ENCODE data around the gene PLK5.
A peak's percentile ranks its signal among the peaks of the same experiment; 100 is the strongest.
"Not testable (repeated sequence)": the region's sequence is repeated elsewhere in the genome, so short reads cannot be mapped to it uniquely, and the experiment has no call there.

The PLK5 gene

GRCh38 chr19:1507763-1508506 is 15.9 kb upstream of the PLK5 start:
- peak; percentile 95 for DNase-seq

- no peak for DNase-seq
These were observed 15.4 kb upstream of the PLK5 start for GRCh38 chr19:1508507-1508856.

GRCh38 chr19:1509602-1510441 is 14.1 kb upstream of the PLK5 start:
- DNase-seq, result no peak

- no peak for DNase-seq
These were observed 13.5 kb upstream of the PLK5 start for GRCh38 chr19:1510442-1510806.

- DNase-seq, result no peak
These were observed 13.1 kb upstream of the PLK5 start for GRCh38 chr19:1510807-1511206.

- no peak for DNase-seq
These were observed 12.3 kb upstream of the PLK5 start for GRCh38 chr19:1511318-1512317.

GRCh38 chr19:1512671-1513498 is 11.0 kb upstream of the PLK5 start, which contains the start of gene ADAMTSL5:
ADAMTSL5 (minus strand) TSS chr19:1513019; CDS start chr19:1510943, 2,076 bp downstream.
- DNase-seq, result peak; percentile 69

GRCh38 chr19:1513499-1514294 is 10.2 kb upstream of the PLK5 start:
- peak; percentile 69 for DNase-seq

GRCh38 chr19:1514295-1514661 is 9.6 kb upstream of the PLK5 start:
- no peak for DNase-seq

GRCh38 chr19:1514986-1515721 is 8.7 kb upstream of the PLK5 start:
- DNase-seq, result no peak

GRCh38 chr19:1516395-1516753 is 7.5 kb upstream of the PLK5 start:
- no peak for DNase-seq

- no peak for DNase-seq
These were observed 5.4 kb upstream of the PLK5 start for GRCh38 chr19:1518471-1518870.

GRCh38 chr19:1519802-1520201 is 4.1 kb upstream of the PLK5 start:
- DNase-seq, result not testable (repeated sequence)

- DNase-seq, result no peak
These were observed 3.6 kb upstream of the PLK5 start for GRCh38 chr19:1520203-1520780.

- no peak for DNase-seq
These were observed 2.2 kb upstream of the PLK5 start for GRCh38 chr19:1521636-1522035.

- DNase-seq, result no peak
These were observed 1.8 kb upstream of the PLK5 start for GRCh38 chr19:1522061-1522460.

GRCh38 chr19:1522838-1523237 is 1.0 kb upstream of the PLK5 start:
- no peak for DNase-seq

GRCh38 chr19:1524287-1524971 is 552 bp downstream of the PLK5 start:
- no peak for DNase-seq

- DNase-seq, result no peak
These were observed 1.1 kb downstream of the PLK5 start for GRCh38 chr19:1524972-1525325.

- DNase-seq, result no peak
These were observed 1.5 kb downstream of the PLK5 start for GRCh38 chr19:1525343-1525742.
